Uterus (tissue), 2 donors: Measurements from ENCODE around the gene METAP2.

Source experiments
- POLR2A ChIP-seq, 2 donors: fragments of 450-650 bp; IDR thresholded peaks; one replicate each; pipeline ENCODE4 v1.6.1; 2016; ENCODE audit warnings: antibody characterized with exemption in 2 of 2, mild to moderate bottlenecking in 1 of 2, moderate library complexity in 1 of 2
- TF ChIP-seq, protein P1 (sequence below), 4 experiments: fragments of 200-600 bp in 2 of 4; fragments of 450-650 bp in 2 of 4; sonication (generic) in 2 of 4; IDR thresholded peaks; one replicate each; pipeline ENCODE4 v1.5.1; 2016 to 2019; ENCODE audit warnings: antibody characterized with exemption in 4 of 4, mild to moderate bottlenecking in 2 of 4, moderate library complexity in 1 of 4

DNA sequence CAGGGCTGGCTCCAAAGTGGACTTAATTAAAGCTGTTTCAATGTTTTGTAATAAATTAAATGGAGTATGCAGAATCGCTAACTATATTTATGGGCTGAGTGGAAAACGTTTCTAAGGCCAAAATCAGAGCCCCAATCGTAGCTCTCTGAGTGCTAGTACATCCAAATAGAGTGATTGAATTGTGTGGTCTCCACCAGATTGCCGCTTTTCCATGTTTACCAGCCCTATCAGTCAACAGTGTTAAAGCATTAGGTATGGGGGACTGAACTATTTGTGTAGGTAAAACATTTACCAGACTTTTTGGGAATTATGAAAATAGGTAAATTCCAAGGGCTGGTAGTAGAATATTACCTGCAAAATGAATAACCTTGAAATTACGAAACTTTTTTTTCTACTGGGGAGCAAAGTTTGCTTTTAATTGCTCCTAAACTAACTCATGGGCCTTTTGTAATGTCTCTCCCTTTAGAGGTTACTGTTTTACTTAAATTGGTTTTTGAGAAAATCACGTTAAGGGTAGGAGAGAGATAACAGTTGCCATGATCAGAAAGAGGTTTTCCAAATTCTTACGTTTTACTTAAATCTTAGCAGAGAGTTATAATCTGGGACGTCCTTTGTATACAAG lies 28.0 kb upstream of the METAP2 start:
- TF ChIP-seq, protein P1, sequence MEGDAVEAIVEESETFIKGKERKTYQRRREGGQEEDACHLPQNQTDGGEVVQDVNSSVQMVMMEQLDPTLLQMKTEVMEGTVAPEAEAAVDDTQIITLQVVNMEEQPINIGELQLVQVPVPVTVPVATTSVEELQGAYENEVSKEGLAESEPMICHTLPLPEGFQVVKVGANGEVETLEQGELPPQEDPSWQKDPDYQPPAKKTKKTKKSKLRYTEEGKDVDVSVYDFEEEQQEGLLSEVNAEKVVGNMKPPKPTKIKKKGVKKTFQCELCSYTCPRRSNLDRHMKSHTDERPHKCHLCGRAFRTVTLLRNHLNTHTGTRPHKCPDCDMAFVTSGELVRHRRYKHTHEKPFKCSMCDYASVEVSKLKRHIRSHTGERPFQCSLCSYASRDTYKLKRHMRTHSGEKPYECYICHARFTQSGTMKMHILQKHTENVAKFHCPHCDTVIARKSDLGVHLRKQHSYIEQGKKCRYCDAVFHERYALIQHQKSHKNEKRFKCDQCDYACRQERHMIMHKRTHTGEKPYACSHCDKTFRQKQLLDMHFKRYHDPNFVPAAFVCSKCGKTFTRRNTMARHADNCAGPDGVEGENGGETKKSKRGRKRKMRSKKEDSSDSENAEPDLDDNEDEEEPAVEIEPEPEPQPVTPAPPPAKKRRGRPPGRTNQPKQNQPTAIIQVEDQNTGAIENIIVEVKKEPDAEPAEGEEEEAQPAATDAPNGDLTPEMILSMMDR (IDR thresholded peaks at IDR 0.05): no peak
- no peak for TF ChIP-seq POLR2A (IDR thresholded peaks at IDR 0.05)
